Keratinocyte (primary cell): Measurements from ENCODE around the gene HMGCS1.

Experiments
- EZH2 ChIP-seq: IDR thresholded peaks from one replicate; pipeline ENCODE4 v1.6.1; 2012; ENCODE audit warnings: inconsistent platforms, mild to moderate bottlenecking, low read length, moderate library complexity
- TF ChIP-seq, protein P1 (sequence below), 3 experiments: IDR thresholded peaks in 1 of 3; conservative IDR thresholded peaks in 1 of 3; optimal IDR thresholded peaks in 1 of 3; 2 replicates in 2 of 3; 3 replicates in 1 of 3; pipeline versions ENCODE3 to v1.5.1; 2011; ENCODE audit warnings: low read length in 3 of 3, mild to moderate bottlenecking in 3 of 3, moderate library complexity in 2 of 3, control low read depth in 1 of 3, inconsistent platforms in 1 of 3; ENCODE audit not compliant: insufficient read depth in 2 of 3; ENCODE audit errors: extremely low read depth in 1 of 3

DNA sequence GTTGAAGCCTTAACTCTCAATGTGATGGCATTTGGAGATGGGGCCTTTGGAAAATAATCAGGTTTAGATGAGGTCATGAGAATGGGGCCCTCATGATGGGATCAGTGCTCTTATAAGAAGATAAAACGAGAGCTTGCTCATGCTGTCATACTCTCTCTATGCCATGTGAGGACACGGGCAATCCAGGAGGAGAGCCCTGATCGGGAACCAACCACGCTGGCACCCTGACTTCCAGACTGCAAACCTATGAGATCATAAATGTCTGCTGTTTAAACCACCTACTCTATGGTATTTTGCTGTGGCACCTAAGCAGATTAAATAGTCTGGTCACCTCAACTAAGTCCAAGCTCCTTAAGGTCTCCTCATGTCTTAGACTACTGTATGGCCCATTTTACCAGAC lies 10.0 kb downstream of the HMGCS1 start:
- TF ChIP-seq EZH2: no peak
- TF ChIP-seq, protein P1, sequence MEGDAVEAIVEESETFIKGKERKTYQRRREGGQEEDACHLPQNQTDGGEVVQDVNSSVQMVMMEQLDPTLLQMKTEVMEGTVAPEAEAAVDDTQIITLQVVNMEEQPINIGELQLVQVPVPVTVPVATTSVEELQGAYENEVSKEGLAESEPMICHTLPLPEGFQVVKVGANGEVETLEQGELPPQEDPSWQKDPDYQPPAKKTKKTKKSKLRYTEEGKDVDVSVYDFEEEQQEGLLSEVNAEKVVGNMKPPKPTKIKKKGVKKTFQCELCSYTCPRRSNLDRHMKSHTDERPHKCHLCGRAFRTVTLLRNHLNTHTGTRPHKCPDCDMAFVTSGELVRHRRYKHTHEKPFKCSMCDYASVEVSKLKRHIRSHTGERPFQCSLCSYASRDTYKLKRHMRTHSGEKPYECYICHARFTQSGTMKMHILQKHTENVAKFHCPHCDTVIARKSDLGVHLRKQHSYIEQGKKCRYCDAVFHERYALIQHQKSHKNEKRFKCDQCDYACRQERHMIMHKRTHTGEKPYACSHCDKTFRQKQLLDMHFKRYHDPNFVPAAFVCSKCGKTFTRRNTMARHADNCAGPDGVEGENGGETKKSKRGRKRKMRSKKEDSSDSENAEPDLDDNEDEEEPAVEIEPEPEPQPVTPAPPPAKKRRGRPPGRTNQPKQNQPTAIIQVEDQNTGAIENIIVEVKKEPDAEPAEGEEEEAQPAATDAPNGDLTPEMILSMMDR (optimal IDR thresholded peaks at IDR 0.05 in 1 of 3, IDR thresholded peaks at IDR 0.05 in 1 of 3, conservative IDR thresholded peaks at IDR 0.05 in 1 of 3; ENCODE audit: extremely low read depth in 1 of 3, insufficient read depth in 2 of 3, low read length in 3 of 3): no peak
